ENCODE data around the gene TRAP1.
A peak's percentile ranks its signal among the peaks of the same experiment; 100 is the strongest.

Gene TRAP1

GRCh38 chr16:3706253-3707012 lies 10.9 kb downstream of the TRAP1 start:
- no peak for DNase-seq

GRCh38 chr16:3702082-3702481 lies 15.2 kb downstream of the TRAP1 start:
- DNase-seq, result no peak

GRCh38 chr16:3701531-3701930 lies 15.8 kb downstream of the TRAP1 start:
- no peak for DNase-seq

GRCh38 chr16:3698941-3699340 lies 18.4 kb downstream of the TRAP1 start:
- no peak for DNase-seq

GRCh38 chr16:3696425-3697218 lies 20.7 kb downstream of the TRAP1 start:
- no peak for DNase-seq

- no peak for DNase-seq
These were observed 21.5 kb downstream of the TRAP1 start for GRCh38 chr16:3695610-3696369.

GRCh38 chr16:3694051-3694450 lies 23.3 kb downstream of the TRAP1 start:
- no peak for DNase-seq

- DNase-seq, result no peak
These were observed 25.6 kb downstream of the TRAP1 start for GRCh38 chr16:3691761-3692160.

- no peak for DNase-seq
These were observed 26.2 kb downstream of the TRAP1 start for GRCh38 chr16:3690980-3691720.

- DNase-seq, result peak; percentile 74
These were observed 26.8 kb downstream of the TRAP1 start for GRCh38 chr16:3690470-3690928.

GRCh38 chr16:3689731-3690130 lies 27.6 kb downstream of the TRAP1 start:
- DNase-seq, result no peak

GRCh38 chr16:3687792-3688191 lies 29.5 kb downstream of the TRAP1 start:
- DNase-seq, result no peak

GRCh38 chr16:3687021-3687420 lies 30.3 kb downstream of the TRAP1 start:
- no peak for DNase-seq

GRCh38 chr16:3681206-3681605 lies 36.1 kb downstream of the TRAP1 start:
- DNase-seq, result no peak

GRCh38 chr16:3677994-3678393 lies 39.3 kb downstream of the TRAP1 start:
- DNase-seq, result no peak

GRCh38 chr16:3675601-3676130 lies 41.7 kb downstream of the TRAP1 start:
- DNase-seq, result no peak

- no peak for DNase-seq
These were observed 42.6 kb downstream of the TRAP1 start for GRCh38 chr16:3674513-3675295.

GRCh38 chr16:3673676-3674377 lies 43.5 kb downstream of the TRAP1 start:
- DNase-seq, result no peak

GRCh38 chr16:3673201-3673600 lies 44.1 kb downstream of the TRAP1 start:
- no peak for DNase-seq

- no peak for DNase-seq
These were observed 44.7 kb downstream of the TRAP1 start for GRCh38 chr16:3672571-3673041.

- DNase-seq, result no peak
These were observed 45.9 kb downstream of the TRAP1 start for GRCh38 chr16:3671424-3671823.
